Fibroblast of pulmonary artery (primary cell): ENCODE data around the gene C20orf144.

Experiments used
- DNase-seq: peaks from one replicate; pipeline ENCODE4 v3.0.0-alpha.2; 2010; ENCODE audit warnings: low read depth
- H3K4me3 ChIP-seq: replicated peaks from 2 replicates; pipeline ENCODE4 v1.5.1; 2011; ENCODE audit warnings: low read depth, mild to moderate bottlenecking, control low read depth, low read length, moderate library complexity
- CTCF ChIP-seq: IDR thresholded peaks from 2 replicates; pipeline ENCODE4 v1.5.1; 2011; ENCODE audit warnings: mild to moderate bottlenecking, control low read depth, low read length, inconsistent platforms; ENCODE audit errors: missing control alignments

The C20orf144 gene

DNA sequence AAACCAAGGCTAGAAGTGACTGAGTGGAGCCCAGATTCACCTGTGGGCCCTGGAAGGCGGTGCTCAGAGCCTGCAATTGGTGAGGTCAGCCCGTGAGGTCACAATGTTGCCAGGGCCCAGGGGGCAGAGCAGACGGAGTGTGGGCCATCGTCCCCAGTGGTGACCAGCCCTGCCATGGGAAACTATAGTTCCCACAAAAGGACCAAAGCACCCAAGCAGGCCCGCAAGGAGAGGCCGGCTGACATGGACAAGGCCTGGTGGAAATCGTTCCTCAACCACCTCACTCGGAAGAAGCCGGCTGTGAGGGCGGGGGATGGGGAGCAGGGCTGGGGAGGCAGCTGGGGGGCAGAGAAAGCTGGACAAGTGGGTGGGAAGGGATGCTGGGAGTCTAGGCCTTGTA, at the start of gene C20orf144:
Gene C20orf144 (plus strand): TSS at position 156 of the 400 bp plus-strand sequence. CDS start 19 bp downstream, at position 175.
- DNase-seq: no peak
- TF ChIP-seq CTCF: no peak
- peak within 1 kb of the TSS; percentile 71 for H3K4me3 ChIP-seq

DNA sequence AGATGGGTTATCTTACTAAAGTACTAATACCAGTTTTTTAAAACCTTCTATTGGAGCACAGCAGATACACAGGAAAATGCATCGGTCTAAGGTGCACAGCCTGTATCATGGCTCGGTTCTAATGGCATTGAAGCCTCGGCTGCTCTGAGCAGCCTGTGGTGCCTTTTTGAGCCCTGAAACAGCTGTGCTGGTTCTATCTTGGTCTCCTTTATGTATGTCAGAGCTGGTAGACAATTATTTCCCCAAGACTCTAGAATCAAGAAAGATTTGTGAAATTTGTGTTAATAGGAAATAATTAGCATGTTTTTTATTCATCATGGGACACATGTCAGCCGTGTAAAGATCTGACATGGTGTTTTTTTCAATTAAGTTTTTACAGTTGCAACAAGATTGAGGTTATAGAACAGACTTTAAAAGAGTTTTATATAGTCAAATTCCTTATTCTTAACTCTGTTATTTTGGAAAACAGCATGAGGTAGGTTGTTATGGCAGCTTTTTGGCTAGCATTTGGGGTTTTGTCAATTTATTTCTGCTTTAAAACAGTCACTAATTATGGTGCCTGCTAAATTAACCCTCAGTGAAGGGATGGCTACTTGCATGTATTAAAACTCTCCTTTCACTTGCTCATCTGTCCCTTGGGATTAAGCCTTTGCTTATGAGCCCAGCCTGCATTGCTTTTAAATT, 40.3 kb upstream of the C20orf144 start:
- DNase-seq: no peak
- TF ChIP-seq CTCF: no peak
- no peak overlapping the region for H3K4me3 ChIP-seq

DNA sequence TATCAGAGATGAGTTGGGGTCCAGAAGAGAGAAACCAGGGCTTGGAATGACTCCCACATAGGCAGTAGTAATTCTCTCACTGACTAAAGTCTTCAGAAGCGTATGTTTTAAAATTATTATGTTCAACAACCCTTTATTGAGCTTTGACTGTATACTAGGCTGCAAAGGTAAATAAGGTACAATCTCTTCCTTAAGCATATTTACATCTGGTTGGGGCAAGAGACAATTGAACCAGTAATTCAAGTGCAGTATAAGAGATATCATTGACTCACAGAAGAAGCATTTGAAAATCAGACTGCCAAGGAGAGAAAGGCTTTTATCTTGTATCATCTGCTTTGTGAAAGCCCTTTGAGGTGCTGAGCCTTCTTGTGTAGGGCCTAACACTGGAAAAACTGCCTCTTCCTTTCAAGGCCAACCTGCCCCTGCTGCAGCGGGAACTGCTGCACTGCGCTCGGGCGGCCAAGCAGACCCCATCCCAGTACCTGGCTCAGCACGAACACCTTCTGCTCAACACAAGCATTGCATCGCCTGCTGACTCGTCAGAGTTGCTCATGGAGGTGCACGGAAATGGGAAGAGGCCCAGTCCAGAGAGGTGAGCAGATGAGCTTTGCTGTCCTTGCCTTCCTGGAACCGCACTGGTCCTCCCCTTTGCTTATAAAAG, 39.3 kb upstream of the C20orf144 start:
- TF ChIP-seq CTCF: no peak
- H3K4me3 ChIP-seq: no peak overlapping the region
- no peak for DNase-seq

DNA sequence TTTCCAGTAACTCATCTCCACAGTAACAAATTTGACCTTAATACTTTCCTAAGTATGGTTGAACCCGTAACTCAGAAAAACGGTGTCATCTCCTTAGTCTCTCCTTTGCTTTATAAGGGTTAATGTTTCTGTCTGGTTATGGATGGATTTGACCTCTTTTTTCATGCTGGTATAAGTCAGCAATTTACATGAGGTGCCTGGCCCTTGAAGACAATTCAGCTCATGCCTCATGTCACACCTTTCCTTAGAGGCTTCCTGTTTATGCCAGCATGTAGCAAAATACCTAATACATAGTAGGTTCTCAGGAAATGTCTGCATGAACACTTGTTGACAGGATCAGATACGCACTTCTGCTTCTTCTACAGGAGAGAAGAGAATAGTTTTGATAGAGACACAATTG, 37.7 kb upstream of the C20orf144 start:
- DNase-seq: no peak
- no peak overlapping the region for H3K4me3 ChIP-seq
- no peak for TF ChIP-seq CTCF

DNA sequence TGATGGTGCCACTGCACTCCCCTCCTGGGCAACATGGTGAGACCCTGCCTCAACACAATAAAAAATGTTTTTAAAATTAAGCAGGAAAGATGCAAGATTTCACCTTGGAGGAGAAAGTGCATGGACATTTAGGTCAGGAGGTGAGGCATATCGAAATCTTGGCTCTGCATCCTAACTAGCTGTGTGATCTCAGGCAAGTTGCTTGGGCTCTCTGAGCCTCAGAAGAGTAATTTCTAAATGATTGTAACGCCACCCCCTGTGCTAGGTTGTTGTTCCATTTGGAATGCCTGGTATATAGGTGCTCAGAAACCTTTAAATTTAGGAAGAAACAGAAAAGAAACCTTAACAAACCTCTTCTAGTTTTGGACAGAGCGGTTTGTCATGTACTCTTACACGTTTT, 35.9 kb upstream of the C20orf144 start:
- H3K4me3 ChIP-seq: no peak overlapping the region
- no peak for DNase-seq
- no peak for TF ChIP-seq CTCF

- no peak overlapping the region for H3K4me3 ChIP-seq
- TF ChIP-seq CTCF: no peak
- DNase-seq: no peak
Observed at GRCh38 chr20:33627577-33628216, 34.4 kb upstream of the C20orf144 start.
